ENCODE measurements around the gene MED15.

The MED15 gene

GRCh38 chr22:20624161-20624616 is 116.8 kb downstream of the MED15 start:
- no peak for DNase-seq (ENCODE audit: low read depth in 2 of 2)

GRCh38 chr22:20625270-20625669 is 117.9 kb downstream of the MED15 start:
- DNase-seq (ENCODE audit: low read depth in 2 of 2) = no peak

- no peak for DNase-seq (ENCODE audit: low read depth in 2 of 2)
Measured at GRCh38 chr22:20626811-20627210, 119.4 kb downstream of the MED15 start.

DNA sequence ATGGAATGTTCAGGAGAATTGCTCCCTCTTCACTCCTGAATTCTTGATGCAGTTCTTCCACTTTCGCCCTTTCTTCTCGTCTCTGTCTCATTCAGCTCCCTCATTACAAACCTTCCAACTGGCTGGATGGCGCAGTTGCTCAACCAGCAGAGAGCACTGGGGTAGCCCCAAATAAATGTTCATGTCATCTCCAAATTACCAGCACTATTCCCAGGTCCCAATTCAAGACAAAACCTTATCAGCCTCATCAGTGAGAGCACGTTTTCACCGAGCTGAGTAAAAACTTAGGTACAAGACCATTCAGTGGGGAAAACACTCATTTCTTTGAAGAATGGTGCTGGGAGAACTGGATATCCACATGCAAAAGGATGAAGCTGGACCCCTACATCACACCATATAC is 120.0 kb downstream of the MED15 start:
- no peak for DNase-seq (ENCODE audit: low read depth in 2 of 2)

DNA sequence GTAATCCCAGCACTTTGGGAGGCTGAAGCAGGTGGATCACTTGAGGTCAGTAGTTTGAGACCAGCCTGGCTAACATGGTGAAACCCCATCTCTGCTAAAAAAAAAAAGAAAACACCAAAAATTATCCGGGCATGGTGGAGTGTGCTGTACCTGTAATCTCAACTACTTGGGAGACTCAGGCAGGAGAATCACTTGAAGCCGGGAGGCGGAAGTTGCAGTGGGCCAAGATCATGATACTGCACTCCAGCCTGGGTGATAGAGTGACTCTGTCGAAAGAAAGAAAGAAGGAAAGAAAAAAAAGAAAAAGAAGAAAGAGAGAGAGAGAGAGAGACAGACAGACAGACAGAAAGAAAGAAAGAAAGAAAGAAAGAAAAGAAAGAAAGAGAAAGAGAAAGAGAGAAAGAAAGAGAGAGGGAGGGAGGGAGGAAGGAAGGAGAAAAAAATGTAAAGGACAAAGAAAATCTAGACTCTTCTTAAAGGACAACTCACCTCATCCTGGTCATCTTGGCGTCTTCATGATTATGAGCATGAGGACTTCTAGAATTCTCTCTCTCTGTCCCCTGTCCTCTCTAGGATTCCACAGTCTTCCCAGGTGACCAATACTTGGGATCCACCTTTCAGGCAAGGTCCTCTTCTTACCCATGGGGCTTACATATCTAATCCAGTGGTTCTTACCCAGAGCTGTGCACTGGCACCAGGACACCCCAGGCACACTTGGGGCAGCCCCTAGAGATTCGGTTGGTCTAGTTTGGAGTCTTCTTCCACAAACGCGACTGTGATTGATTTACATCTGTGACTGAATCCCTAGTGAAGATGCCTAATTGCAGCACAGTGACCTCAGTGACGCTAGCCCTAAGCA is 120.9 kb downstream of the MED15 start:
- DNase-seq (ENCODE audit: low read depth in 2 of 2) = no peak

GRCh38 chr22:20629401-20629800 is 122.0 kb downstream of the MED15 start:
- DNase-seq (ENCODE audit: low read depth in 2 of 2) = no peak

- no peak for DNase-seq (ENCODE audit: low read depth in 2 of 2)
Measured at GRCh38 chr22:20630873-20631617, 123.6 kb downstream of the MED15 start.

DNA sequence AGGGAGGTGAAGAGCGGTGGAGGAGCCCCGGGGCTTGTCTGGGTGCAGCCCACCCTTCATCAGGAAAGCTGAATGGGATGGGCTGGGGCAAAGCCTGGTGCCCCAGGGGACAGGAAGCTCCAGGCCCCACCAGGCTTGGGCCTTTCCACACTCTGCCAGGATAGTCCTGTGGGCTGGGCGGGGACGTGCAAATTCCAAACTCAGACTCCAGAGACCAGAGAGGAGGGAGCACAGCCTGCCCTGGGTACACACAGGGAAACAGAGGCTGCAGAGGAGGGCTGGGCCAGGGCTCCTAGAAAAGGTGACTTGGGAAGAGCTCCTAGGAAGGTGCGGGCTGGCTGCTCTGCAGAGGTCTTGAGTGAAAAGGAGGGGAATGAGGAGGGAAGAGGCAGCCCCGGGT is 124.7 kb downstream of the MED15 start:
- DNase-seq (ENCODE audit: low read depth in 2 of 2) = no peak

DNA sequence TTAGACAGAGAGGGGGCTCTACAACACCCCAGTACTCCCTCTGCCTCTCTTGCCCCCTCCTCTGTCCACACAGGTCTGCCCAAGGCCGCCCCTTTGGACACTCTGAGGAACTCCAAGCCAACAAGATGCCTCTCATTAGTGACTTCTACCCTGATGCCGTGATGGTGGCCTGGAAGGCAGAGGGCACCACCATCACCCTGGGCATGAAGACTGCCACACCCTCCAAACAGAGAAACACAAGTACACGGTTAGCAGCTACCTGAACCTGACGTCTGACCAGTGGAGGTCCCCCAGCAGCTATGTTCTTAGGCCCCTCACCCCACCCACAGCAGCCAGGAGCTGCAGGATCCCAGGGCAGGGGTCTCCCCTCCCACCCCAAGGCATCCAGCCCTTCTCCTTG is 125.1 kb downstream of the MED15 start:
- no peak for DNase-seq (ENCODE audit: low read depth in 2 of 2)

- no peak for DNase-seq (ENCODE audit: low read depth in 2 of 2)
Measured at GRCh38 chr22:20634560-20635226, 127.3 kb downstream of the MED15 start.

- DNase-seq (ENCODE audit: low read depth in 2 of 2) = no peak
Measured at GRCh38 chr22:20635227-20635591, 127.8 kb downstream of the MED15 start.

- no peak for DNase-seq (ENCODE audit: low read depth in 2 of 2)
Measured at GRCh38 chr22:20636075-20636812, 128.8 kb downstream of the MED15 start.

- no peak for DNase-seq (ENCODE audit: low read depth in 2 of 2)
Measured at GRCh38 chr22:20636945-20637344, 129.5 kb downstream of the MED15 start.
